MM.1S (cell line): ENCODE data around the gene PGLYRP3.
A peak's percentile ranks its signal among the peaks of the same experiment; 100 is the strongest.

ENCODE experiments used
- DNase-seq: peaks from one replicate; pipeline ENCODE4 v3.0.0-alpha.2; 2015
- H2AFZ ChIP-seq: fragments of 300-600 bp; sonication (generic); 2 replicates; pipeline ENCODE4 v1.6.0; 2016; ENCODE audit warnings: antibody characterized with exemption, low read length
- H3F3A ChIP-seq: fragments of 300-600 bp; sonication (generic); 2 replicates; pipeline ENCODE4 v1.6.1; 2016; ENCODE audit warnings: mild to moderate bottlenecking, antibody characterized with exemption, low read length, moderate library complexity, mixed read lengths; ENCODE audit not compliant: insufficient read depth
- H3K27ac ChIP-seq: fragments of 300-600 bp; sonication (generic); 2 replicates; pipeline ENCODE4 v1.5.1; 2016; ENCODE audit warnings: mild to moderate bottlenecking, low read length
- H3K27me3 ChIP-seq: fragments of 300-600 bp; sonication (generic); replicated peaks from 2 replicates; pipeline ENCODE4 v1.6.0; 2016; ENCODE audit warnings: low read length; ENCODE audit not compliant: insufficient read depth
- H3K36me3 ChIP-seq: fragments of 300-600 bp; sonication (generic); replicated peaks from 2 replicates; pipeline ENCODE4 v1.6.1; 2016; ENCODE audit warnings: mild to moderate bottlenecking, low read length, mixed read lengths; ENCODE audit not compliant: insufficient read depth
- H3K4me1 ChIP-seq: fragments of 300-600 bp; sonication (generic); 2 replicates; pipeline ENCODE4 v1.6.1; 2016; ENCODE audit warnings: low read length, mixed read lengths
- H3K4me2 ChIP-seq: fragments of 300-600 bp; sonication (generic); 2 replicates; pipeline ENCODE4 v1.6.0; 2016; ENCODE audit warnings: low read depth, low read length
- H3K4me3 ChIP-seq: fragments of 300-600 bp; sonication (generic); 2 replicates; pipeline ENCODE4 v1.5.1; 2016; ENCODE audit warnings: low read length, mixed read lengths
- H3K79me2 ChIP-seq: fragments of 300-600 bp; sonication (generic); 2 replicates; pipeline ENCODE4 v1.6.1; 2016; ENCODE audit warnings: mixed run types, low read length, mixed read lengths
- H3K9ac ChIP-seq: fragments of 300-600 bp; sonication (generic); 2 replicates; pipeline ENCODE4 v1.6.1; 2016; ENCODE audit warnings: low read length, mixed read lengths
- H3K9me2 ChIP-seq: fragments of 300-600 bp; sonication (generic); replicated peaks from 2 replicates; pipeline ENCODE4 v1.6.1; 2016; ENCODE audit warnings: mild to moderate bottlenecking, low read length, mixed read lengths; ENCODE audit not compliant: insufficient read depth
- H3K9me3 ChIP-seq: fragments of 300-600 bp; sonication (generic); replicated peaks from 2 replicates; pipeline ENCODE4 v1.6.1; 2016; ENCODE audit warnings: mild to moderate bottlenecking, low read length, mixed read lengths; ENCODE audit not compliant: insufficient read depth
- H4K20me1 ChIP-seq: fragments of 300-600 bp; sonication (generic); 2 replicates; pipeline ENCODE4 v1.6.1; 2016; ENCODE audit warnings: mild to moderate bottlenecking, low read length, moderate library complexity, mixed read lengths; ENCODE audit not compliant: insufficient read depth
- CTCF ChIP-seq: fragments of 300-600 bp; sonication (generic); IDR thresholded peaks from 2 replicates; pipeline ENCODE4 v1.5.1; 2016; ENCODE audit warnings: antibody characterized with exemption, low read length, mixed read lengths
- EZH2 ChIP-seq: fragments of 300-600 bp; sonication (generic); optimal IDR thresholded peaks from 2 replicates; pipeline ENCODE3; 2017; ENCODE audit warnings: low read depth, mild to moderate bottlenecking, antibody characterized with exemption, low read length, mixed read lengths
- EZH2phosphoT487 ChIP-seq: fragments of 300-600 bp; sonication (generic); IDR thresholded peaks from 2 replicates; pipeline ENCODE4 v1.6.1; 2018; ENCODE audit warnings: antibody characterized with exemption, low read length

PGLYRP3 gene

GRCh38 chr1:153262462-153263157 is 50.1 kb downstream of the PGLYRP3 start:
- H3K9ac ChIP-seq: no peak overlapping the region
- H3K27me3 ChIP-seq: peaks cover 13% of the 10 kb centered on the region
- H3K4me1 ChIP-seq: peaks cover 24% of the 10 kb centered on the region
- TF ChIP-seq EZH2phosphoT487 (no peak), CTCF (no peak), EZH2 (no peak)
- H3F3A ChIP-seq: peaks cover 6% of the 10 kb centered on the region; the same call in 1 of the 2 replicates
- no peaks in the 10 kb centered on the region for H3K9me2 ChIP-seq
- H4K20me1 ChIP-seq: no peaks in the 10 kb centered on the region
- H3K27ac ChIP-seq: no peak overlapping the region
- H3K36me3 ChIP-seq: no peaks in the 10 kb centered on the region
- DNase-seq: peak; percentile 38
- H2AFZ ChIP-seq: no peak overlapping the region
- no peaks in the 10 kb centered on the region for H3K79me2 ChIP-seq
- H3K4me2 ChIP-seq: peak overlapping the region; percentile 80
- no peaks in the 10 kb centered on the region for H3K9me3 ChIP-seq
- H3K4me3 ChIP-seq: peak overlapping the region; percentile 55

GRCh38 chr1:153262070-153262366 is 50.7 kb downstream of the PGLYRP3 start:
- peak overlapping the region; percentile 80 for H3K4me2 ChIP-seq
- H3K9ac ChIP-seq: no peak overlapping the region
- no peaks in the 10 kb centered on the region for H3K79me2 ChIP-seq
- H4K20me1 ChIP-seq: no peaks in the 10 kb centered on the region
- peaks cover 24% of the 10 kb centered on the region for H3K4me1 ChIP-seq
- DNase-seq: no peak
- peaks cover 6% of the 10 kb centered on the region; the same call in 1 of the 2 replicates for H3F3A ChIP-seq
- peak overlapping the region; percentile 18; the same call in 1 of the 2 replicates for H2AFZ ChIP-seq
- H3K9me3 ChIP-seq: no peaks in the 10 kb centered on the region
- TF ChIP-seq CTCF (no peak), EZH2phosphoT487 (no peak), EZH2 (no peak)
- H3K4me3 ChIP-seq: peak overlapping the region; percentile 55
- H3K27me3 ChIP-seq: peaks cover 13% of the 10 kb centered on the region
- H3K27ac ChIP-seq: no peak overlapping the region
- H3K9me2 ChIP-seq: no peaks in the 10 kb centered on the region
- no peaks in the 10 kb centered on the region for H3K36me3 ChIP-seq

GRCh38 chr1:153261281-153262069 is 51.3 kb downstream of the PGLYRP3 start:
- peaks cover 6% of the 10 kb centered on the region; the same call in 1 of the 2 replicates for H3F3A ChIP-seq
- H3K9me2 ChIP-seq: no peaks in the 10 kb centered on the region
- H3K9me3 ChIP-seq: no peaks in the 10 kb centered on the region
- H2AFZ ChIP-seq: peak overlapping the region; percentile 18; the same call in 1 of the 2 replicates
- H3K4me2 ChIP-seq: peak overlapping the region; percentile 80
- H3K4me1 ChIP-seq: peaks cover 24% of the 10 kb centered on the region
- peaks cover 13% of the 10 kb centered on the region for H3K27me3 ChIP-seq
- no peaks in the 10 kb centered on the region for H4K20me1 ChIP-seq
- no peak overlapping the region for H3K9ac ChIP-seq
- no peak overlapping the region for H3K27ac ChIP-seq
- DNase-seq: peak; percentile 34
- TF ChIP-seq CTCF (no peak), EZH2phosphoT487 (no peak), EZH2 (no peak)
- H3K79me2 ChIP-seq: no peaks in the 10 kb centered on the region
- no peaks in the 10 kb centered on the region for H3K36me3 ChIP-seq
- H3K4me3 ChIP-seq: peak overlapping the region; percentile 55
